ENCODE results near the gene TDRD10.

TDRD10 gene, protein sequence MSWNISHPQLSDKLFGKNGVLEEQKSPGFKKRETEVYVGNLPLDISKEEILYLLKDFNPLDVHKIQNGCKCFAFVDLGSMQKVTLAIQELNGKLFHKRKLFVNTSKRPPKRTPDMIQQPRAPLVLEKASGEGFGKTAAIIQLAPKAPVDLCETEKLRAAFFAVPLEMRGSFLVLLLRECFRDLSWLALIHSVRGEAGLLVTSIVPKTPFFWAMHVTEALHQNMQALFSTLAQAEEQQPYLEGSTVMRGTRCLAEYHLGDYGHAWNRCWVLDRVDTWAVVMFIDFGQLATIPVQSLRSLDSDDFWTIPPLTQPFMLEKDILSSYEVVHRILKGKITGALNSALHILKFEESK

DNA sequence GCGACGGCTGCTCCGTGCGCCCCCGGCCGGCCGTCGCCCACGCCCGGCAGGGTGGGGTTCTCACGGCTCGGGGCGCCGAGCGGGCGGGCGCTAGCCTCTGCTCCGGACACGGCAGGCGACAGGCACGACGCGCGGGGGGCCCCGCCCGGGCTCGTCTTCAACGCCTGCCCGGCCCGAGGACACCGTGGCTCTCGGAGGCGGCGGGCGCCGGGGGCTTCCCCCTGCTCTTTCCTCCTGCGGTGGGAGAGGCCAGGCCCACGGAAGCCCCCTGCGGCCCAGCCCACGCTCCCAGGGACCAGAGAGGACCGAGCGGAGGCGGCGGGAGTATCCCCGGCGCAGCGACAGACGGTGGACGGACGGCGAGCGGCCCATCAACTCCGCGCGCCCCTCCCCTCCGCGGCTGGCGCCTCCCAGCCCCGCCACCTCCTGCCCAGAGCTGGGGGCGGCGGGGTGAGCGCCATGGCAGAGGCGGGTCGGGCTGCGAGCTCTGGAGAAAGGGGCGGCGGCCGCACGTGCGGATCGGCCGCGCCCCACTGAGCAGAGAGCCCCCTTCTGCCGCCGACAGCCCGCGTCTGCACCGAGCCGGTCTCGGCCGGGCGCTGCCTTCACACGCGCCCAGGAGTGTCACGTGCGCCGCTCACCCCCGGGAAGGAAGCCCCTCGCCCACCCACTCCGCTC lies at the start of gene TDRD10, which contains the start of gene SHE:
TSS of gene TDRD10 (plus strand) at position 154 of the 678 bp plus-strand sequence. CDS start 4,685 bp downstream, outside the sequence.
TSS of gene SHE (minus strand) at position 347 of the 678 bp plus-strand sequence. CDS start 386 bp downstream, outside the sequence.
- DNase-seq = no peak

DNA sequence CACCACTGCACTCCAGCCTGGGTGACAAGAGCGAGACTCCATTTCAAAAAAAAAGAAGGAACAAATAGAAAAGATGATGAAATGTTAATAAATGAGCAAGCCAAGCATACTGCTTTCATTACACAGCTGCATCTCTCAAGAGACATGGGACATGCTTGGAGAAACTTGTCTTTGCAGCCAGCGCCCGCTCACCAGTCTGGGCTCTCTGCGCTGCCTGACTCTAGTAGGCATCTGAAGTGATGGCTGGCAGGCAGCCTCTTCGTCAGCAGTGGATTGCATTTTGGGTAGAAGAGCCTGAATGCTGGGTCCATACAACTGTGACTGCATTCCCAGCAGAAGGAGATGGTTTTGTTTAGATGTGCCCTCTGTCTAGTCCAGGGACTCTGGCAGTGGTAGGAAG lies 48.9 kb upstream of the TDRD10 start:
- DNase-seq = no peak

DNA sequence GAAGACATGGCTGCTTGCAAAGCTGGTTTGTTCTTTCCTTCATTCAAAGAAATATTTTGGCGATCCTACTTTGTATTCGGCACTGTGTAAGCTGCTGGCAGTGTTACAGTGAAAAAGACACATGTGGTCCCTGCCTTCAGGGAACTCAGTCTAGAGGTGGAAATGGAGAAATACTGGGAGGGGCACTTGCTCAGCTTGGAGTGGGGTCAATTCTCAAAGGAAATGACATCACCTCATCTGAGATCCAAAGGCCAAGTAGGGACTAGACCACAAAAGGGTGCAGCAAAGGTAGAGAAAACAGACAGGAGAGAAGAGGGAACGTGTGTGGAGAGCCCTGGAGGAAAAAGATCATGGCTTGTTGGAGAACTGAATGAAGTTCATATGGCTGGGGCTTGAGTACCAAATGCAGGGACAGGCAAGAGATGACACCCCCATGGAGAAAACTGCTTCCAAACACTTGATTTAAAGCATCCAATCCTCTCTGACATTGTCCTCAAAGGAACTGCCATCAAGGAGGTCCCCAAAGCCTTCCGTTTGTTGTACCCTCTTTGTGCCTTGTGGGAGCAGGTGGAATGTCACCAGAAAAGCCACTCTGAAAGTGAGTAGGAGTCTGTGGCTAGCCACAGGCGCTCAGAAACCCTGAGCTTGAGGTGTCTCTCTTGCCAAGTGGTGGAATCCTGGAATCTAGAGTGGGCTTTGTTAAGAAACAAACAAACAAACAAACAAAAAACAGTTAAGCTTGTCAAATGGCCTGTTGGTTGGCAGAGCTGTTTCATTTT lies 48.3 kb upstream of the TDRD10 start:
- no peak for DNase-seq

DNA sequence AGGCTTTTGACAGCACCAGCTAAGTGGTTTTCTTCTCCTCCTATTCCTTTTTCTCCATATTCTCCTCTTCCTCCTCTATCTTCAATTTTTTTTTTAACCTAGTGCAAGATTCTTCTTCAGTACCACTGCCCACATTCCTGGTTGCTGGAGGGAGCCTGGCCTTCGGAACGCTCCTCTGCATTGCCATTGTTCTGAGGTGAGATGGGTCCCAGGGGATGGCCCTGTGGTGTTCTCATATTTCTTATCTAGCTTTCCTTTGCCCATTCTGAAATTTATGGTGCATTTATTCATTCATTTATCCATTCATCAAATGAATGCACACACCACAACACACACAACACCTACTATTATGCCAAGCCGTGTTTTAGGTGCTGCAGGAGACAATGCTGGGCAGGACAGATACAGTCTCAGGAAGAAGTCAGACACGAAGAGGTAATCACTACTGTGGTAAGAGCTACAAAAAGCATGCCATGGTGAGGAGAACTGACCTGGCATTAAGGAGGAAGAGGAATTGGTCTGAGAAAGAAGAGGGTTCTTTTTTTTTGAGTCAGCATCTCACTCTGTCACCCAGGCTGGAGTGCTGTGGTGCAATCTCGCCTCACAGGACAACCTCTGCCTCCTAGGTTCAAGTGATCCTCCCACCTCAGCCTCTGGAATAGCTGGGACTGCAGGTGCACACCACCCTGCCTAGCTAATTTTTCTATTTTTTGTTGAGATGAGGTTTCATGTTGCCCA lies 47.5 kb upstream of the TDRD10 start:
- DNase-seq = no peak

DNA sequence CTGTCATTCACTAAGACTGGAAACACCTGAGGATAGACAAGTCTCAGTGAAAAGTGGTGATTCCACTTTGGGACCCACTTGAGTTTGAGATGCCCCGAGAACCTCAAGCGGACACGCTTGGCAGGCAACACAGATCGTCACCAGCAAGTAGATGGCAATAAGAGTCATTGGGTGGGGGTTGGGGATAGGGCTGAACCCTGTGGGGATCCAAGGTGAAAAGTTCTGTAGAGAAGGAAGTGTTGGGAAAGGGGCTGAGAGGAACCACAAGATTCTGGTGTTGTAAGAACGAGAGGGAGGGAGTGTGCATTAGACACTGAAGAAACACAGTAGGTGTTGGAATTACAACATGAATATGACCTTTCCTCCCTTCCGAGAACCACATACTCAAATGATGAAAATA lies 45.4 kb upstream of the TDRD10 start:
- DNase-seq = no peak

DNA sequence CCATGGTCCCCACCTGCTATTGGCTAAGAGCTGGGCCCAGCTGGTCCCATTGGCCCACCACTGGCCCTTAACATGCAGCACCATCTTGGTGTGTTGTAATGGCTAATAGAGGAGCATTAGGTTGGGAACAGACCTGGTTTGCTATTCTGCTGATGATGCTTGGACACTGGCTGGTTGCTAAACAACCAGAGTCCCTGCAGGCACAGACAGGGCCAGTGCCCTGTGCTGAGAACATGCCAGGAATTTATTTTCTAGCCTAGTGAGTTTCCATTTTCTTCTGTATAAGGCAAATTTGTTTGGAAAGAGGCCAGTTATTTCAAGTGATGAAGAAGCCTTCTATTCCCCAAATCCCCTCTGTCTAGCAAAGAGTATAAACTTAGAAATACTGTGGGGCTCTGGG lies 42.9 kb upstream of the TDRD10 start:
- no peak for DNase-seq

DNA sequence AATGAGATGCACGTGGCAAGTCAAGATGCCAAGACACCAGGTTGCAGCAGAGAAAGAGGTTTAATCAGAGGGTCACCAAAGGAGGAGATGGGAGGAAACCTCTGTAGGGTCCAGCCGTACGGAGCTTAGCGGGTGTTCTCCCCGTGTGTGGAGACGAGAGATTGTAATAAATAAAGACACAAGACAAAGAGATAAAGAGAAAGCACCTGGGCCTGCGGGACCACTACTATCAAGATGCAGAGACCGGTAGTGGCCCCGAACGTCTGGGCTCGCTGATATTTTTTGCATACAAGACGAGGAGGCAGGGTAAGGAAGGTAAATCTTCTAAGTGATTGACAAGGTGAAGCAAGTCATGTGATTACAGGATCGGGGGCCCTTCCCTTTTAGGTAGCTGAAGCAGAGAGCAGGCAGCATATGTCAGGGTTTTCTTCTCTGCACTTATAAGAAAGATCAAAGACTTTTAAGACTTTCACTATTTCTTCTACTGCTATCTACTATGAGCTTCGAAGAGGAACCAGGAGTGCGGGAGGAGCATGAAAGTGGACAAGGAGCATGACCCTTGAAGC lies 41.2 kb upstream of the TDRD10 start:
- no peak for DNase-seq

DNA sequence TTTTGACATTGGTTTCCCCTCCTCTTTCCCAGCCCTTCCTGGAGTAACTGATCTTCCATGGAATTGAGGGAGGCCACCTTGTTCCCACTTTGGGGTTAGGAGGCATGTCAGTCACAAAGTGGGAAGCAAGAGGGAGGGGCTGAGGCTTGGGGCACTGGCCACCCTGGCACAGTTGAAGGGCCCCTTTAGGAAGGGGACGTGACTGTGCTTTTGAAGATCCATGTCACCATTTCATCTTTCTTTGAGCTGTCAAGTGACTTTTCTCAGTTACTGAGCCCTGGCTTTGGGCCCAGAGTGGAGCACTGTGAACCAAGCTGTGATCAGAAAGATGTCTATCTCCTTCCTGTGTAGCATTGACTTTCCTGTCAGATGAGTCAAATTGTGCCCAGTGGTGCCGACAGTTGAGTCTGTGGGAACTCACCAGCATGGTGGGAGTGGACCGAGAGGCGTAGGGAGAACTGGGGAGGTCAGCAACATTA lies 38.5 kb upstream of the TDRD10 start:
- no peak for DNase-seq

DNA sequence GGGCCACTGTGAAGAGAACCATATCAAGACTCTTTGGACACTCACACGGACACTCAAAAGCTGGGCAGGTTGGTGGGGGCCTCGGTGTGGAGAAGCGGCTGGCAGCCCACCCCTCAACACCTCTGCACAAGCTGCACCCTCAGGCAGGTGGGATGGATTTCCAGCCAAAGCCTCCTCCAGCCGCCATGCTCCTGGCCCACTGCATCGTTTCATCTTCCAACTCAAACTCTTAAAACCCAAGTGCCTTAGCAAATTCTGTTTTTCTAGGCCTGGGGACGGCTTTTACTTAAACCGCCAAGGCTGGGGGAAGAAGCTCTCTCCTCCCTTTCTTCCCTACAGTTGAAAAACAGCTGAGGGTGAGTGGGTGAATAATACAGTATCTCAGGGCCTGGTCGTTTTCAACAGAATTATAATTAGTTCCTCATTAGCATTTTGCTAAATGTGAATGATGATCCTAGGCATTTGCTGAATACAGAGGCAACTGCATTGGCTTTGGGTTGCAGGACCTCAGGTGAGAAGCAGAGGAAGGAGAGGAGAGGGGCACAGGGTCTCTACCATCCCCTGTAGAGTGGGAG lies 36.3 kb upstream of the TDRD10 start:
- no peak for DNase-seq

DNA sequence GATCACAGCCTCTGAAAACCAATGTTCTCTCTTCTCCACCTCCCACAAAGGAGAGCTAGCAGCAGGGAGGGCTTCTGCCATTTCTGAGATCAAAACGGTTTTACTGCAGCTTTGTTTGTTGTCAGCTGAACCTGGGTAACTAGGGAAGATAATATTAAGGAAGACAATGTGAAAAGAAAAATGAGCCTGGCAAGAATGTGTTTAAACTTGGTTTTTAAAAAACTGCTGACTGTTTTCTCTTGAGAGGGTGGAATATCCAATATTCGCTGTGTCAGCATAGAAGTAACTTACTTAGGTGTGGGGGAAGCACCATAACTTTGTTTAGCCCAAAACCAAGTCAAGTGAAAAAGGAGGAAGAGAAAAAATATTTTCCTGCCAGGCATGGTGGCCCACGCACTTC lies 35.8 kb upstream of the TDRD10 start:
- DNase-seq = no peak

DNA sequence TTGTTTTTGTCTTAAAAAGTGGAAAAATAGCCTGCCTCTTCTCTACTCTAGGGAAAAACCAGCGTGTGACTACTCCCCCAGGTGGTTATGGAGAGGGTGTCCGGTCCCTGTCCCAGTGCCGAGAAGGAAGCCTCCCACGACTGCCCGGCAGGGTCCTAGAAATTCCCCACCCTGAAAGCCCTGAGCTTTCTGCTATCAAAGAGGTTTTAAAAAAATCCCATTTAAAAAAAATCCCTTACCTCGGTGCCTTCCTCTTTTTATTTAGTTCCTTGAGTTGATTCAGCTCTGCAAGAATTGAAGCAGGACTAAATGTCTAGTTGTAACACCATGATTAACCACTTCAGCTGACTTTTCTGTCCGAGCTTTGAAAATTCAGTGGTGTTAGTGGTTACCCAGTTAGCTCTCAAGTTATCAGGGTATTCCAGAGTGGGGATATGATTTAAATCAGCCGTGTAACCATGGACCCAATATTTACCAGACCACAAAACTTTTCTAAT lies 35.0 kb upstream of the TDRD10 start:
- DNase-seq = no peak

DNA sequence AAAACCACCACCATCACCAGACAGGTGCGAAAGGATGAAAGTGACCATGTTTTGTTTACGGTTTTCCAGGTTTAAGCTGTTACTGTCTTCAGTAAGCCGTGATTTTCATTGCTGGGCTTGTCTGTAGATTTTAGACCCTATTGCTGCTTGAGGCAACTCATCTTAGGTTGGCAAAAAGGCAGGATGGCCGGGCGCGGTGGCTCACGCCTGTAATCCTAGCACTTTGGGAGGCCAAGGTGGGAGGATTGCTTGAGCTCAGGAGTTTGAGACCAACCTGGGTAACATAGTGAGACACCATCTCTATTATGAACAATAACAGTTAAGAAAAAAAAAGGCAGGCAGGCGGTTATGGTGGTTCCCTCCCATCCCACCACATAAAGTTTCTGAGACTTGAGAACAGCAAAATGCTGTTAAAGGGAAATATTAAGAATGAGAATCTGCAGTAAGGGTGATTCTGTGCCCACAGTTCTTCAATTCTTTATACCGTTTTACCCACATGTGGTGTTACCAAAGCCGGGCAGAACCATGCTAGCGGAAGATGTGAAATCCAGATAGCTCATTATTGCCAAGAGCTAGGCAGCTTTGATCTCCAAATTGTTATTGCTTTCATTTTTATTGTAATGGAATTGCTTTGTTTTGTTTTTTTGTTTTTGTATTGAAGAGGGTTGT lies 34.5 kb upstream of the TDRD10 start:
- no peak for DNase-seq

DNA sequence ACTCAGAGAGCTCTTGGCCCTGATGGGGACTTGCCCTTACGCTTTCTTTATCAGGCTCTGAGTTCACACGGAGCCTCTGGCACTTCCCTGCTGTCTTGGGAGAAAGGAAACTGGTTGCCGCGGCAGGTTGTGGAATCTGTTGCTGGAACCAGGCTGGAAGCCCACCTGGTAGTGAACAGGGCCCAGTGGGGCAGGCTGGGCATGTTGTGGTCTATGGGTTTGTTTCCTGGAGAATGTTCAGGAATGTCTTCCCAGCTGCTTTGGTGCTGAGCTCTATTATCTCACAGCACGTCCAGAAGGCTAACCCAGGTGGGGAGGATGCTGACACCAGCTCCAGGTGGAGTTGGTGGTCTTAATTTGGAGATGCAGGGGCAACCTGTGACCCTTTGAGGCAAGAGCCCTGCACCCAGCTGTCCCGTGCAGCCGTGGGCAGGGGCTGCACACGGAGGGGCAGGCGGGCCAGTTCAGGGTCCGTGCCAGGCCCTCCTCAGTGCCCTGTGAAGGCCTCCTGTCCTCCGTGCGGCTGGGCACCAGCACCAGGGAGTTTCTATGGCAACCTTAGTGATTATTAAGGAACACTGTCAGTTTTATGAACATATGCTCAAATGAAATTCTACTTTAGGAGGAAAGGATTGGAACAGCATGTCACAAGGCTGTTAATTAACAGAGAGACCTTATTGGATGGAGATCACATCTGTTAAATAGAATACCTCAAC lies 33.3 kb upstream of the TDRD10 start:
- no peak for DNase-seq

DNA sequence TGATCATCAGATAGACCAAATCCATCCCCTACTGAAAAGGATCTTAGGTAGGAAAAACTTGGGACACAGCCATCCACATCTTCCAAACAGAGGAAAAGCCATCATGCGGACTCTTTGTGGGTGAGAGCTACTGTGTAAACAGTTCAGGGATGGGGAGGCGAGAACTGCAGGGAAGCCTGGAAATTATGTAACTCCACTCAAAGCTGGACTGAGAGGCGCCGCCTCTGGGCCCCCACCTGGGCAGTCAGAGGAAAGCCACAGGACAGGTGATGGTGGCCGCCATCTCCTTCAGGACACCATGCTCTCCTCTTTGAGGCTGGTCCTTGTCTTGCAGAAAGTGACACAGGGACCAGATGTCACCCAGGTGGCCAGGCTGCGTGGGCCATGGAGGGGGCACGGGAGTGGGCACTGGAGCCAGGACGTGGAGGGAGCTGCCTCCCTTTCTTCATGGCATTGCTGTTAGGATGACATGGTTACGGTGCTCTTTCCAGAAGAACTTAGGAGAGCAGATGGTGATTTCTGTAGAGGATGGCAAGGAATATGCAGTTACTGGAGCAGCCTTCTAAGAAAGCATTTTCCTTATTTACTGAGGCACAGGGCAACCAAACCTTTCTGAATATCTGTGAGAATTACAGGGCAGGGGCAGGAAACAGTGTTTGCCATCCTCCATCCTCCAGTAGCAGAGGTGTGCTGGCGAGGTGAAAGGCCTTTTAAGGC lies 32.0 kb upstream of the TDRD10 start:
- DNase-seq = peak; percentile 50

DNA sequence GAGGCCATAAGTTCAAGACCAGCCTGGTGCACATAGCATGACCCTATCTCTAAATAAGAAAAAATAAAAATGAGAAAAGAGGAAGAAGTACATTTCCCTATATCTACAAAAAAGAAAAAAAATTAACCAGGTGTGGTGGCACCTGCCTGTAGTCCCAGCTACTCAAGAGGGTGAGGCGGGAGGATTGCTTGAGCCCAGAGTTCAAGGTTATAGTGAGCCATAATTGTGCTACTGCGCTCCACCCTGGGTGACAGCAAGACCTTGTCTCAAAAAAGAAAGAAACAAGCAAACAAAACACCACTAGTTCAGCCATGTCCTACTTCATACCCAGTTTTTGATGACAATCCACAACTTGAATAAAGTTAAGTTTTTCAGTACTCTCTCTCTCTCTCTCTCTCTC lies 30.7 kb upstream of the TDRD10 start:
- no peak for DNase-seq

DNA sequence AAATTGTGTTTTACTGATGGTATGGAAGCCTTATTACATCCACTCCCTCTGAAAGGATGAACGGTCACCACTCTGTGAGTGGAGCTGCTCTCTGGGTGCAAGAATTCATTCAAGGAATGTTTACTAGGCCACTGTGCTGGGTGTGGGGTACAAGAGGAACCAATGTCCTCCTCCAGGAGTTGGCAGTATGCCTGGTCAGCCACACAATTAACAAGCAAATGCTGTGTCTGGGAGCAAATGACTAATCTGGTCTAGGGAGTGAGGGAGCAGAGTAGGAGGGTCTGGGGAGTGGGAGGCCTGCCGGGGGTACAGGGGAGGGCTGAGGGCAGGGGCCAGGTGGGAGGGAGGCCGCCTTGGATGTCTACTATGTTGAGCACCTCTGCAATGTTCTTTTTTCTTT lies 27.2 kb upstream of the TDRD10 start:
- DNase-seq = no peak

DNA sequence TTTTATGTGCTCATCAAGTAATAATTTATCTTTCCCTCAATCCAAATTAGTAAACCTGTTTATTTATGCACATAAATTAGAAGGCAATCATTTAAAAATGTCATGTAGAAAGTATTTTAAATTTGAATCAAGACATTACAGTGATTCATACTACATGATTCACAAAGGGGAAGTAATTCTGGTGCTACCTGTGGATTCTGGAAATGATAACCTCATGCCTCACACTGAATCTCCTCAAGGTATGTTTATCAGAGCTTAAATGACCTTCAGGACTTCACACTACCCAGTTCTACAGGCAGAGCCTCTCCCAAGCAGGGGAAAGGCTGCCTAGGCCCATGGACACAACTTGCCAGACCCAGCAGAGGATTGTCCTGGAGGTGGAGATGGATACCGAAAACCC lies 25.2 kb upstream of the TDRD10 start:
- no peak for DNase-seq

DNA sequence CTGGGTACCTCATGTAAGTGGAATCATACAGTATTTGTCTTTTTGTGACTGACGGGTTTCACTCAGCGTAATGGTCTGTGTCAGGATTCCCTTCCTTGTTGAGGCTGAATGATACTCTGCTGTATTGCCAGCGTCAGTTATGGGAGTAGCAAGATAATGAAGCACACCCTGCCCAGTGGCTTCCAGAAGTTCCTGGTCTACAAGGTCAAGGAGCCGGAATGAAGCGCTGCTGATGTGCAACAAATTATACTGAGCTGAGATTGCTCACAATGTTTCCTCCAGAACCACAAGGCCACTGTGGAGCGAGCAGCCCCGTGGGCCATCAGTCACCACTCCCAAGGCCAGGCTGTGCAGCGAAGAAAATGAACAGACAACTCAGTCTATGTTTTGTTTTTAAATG lies 24.0 kb upstream of the TDRD10 start:
- no peak for DNase-seq

DNA sequence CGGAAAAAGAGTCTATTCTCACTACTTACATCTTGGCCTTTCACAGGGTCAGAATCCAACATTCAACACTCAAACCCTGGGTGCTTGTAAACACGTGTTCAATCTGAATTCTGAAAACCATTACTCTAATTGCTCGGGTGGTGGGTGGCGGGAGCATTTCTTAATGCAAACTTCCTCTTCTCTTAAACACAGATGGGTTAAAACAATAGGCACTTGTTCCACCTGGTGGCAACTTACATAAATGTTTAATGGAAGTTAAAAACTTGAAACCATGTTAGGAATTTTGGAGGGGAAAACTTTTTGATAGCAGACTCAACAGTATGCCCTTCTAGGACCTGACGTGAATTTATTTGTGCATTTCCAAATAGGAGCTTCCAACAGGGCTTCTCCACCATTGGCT lies 23.4 kb upstream of the TDRD10 start:
- DNase-seq = no peak
